Skeletal muscle tissue (tissue), 4 donors: ENCODE results near the gene SMAD3. TPM values are rescaled to one million over a fixed set of nuclear protein-coding genes. Genes with fewer than 3 reads are reported as not detected.

ENCODE experiments used
- H3K27ac ChIP-seq: one replicate; pipeline ENCODE4 v1.7.0; 2013; ENCODE audit warnings: mild to moderate bottlenecking, low read depth, low read length, inconsistent platforms
- H3K27me3 ChIP-seq, 3 donors: one replicate each; pipeline ENCODE4 v1.7.0; 2013; ENCODE audit warnings: low read length in 3 of 3; ENCODE audit not compliant: control insufficient read depth in 3 of 3, insufficient read depth in 3 of 3
- H3K36me3 ChIP-seq, 3 donors: one replicate each; pipeline ENCODE4 v1.7.0; 2013; ENCODE audit warnings: low read length in 3 of 3; ENCODE audit not compliant: control insufficient read depth in 3 of 3, insufficient read depth in 3 of 3
- H3K4me1 ChIP-seq, 3 donors: one replicate each; pipeline ENCODE4 v1.7.0; 2013; ENCODE audit warnings: low read length in 3 of 3, mild to moderate bottlenecking in 3 of 3; ENCODE audit not compliant: control insufficient read depth in 3 of 3, insufficient read depth in 3 of 3
- H3K4me3 ChIP-seq, 3 donors: one replicate each; pipeline ENCODE4 v1.7.0; 2013; ENCODE audit warnings: low read length in 3 of 3
- H3K9ac ChIP-seq, 3 donors: one replicate each; pipeline ENCODE4 v1.7.0; 2013; ENCODE audit warnings: low read length in 3 of 3, mild to moderate bottlenecking in 3 of 3, moderate library complexity in 2 of 3, low read depth in 1 of 3
- H3K9me3 ChIP-seq, 3 donors: one replicate each; pipeline ENCODE4 v1.7.0; 2013; ENCODE audit warnings: low read length in 3 of 3; ENCODE audit not compliant: control insufficient read depth in 3 of 3
- total RNA-seq: library from RNA; depleted of rRNA; stranded (reverse); fragments of >200 nt; gene quantifications from one replicate; pipeline ENCODE4 v1.2.3, GENCODE V29; 2014
- donor health status: Osteomylitis.

SMAD3 gene
- total RNA-seq, 1 donor from 2014 or later = 17.2 TPM

GRCh38 chr15:67101911-67102598 lies 36.7 kb downstream of the SMAD3 start:
- H3K9ac ChIP-seq = no peak overlapping the region
- H3K27me3 ChIP-seq = no peaks in the 10 kb centered on the region
- H3K36me3 ChIP-seq = no peaks in the 10 kb centered on the region
- H3K4me3 ChIP-seq = no peak overlapping the region
- H3K9me3 ChIP-seq = no peaks in the 10 kb centered on the region
- peaks cover 83 to 95% (median 92%) of the 10 kb centered on the region in 3 donors for H3K4me1 ChIP-seq
- no peak overlapping the region for H3K27ac ChIP-seq

DNA sequence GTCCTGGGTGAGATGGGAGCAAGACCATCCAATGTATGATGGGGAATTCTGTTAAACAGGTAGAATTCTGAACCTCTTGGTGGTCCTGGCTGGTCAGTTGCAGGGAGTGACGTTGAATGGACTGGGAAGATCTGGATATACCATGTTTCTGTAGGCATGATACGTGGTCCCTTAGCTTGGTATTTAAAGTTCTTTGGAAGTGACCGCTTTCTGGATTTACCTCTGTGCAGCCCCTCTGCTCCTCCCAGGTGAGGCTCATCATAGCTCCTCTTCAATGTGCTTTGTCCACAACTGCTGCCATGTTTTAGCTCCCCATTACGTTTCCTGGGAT lies 37.2 kb downstream of the SMAD3 start:
- H3K9ac ChIP-seq = no peak overlapping the region
- H3K36me3 ChIP-seq = no peaks in the 10 kb centered on the region
- no peaks in the 10 kb centered on the region for H3K27me3 ChIP-seq
- H3K9me3 ChIP-seq = no peaks in the 10 kb centered on the region
- peaks cover 86 to 95% (median 95%) of the 10 kb centered on the region in 3 donors for H3K4me1 ChIP-seq
- no peak overlapping the region for H3K27ac ChIP-seq
- no peak overlapping the region for H3K4me3 ChIP-seq

GRCh38 chr15:67103021-67103420 lies 37.6 kb downstream of the SMAD3 start:
- H3K36me3 ChIP-seq = no peaks in the 10 kb centered on the region
- no peaks in the 10 kb centered on the region for H3K9me3 ChIP-seq
- no peak overlapping the region for H3K4me3 ChIP-seq
- H3K4me1 ChIP-seq = peaks cover 84 to 95% (median 93%) of the 10 kb centered on the region in 3 donors
- H3K9ac ChIP-seq = peak overlapping the region in 1 of 3 donors; percentile 58
- H3K27me3 ChIP-seq = no peaks in the 10 kb centered on the region
- H3K27ac ChIP-seq = no peak overlapping the region

- Histone ChIP-seq H3K9ac (peak overlapping the region in 1 of 3 donors; percentile 58), H3K27ac (peak overlapping the region; percentile 70), H3K4me3 (peak overlapping the region in 1 of 3 donors; percentile 2), H3K27me3 (no peaks in the 10 kb centered on the region), H3K36me3 (no peaks in the 10 kb centered on the region), H3K4me1 (peaks cover 86 to 97% (median 94%) of the 10 kb centered on the region in 3 donors), H3K9me3 (no peaks in the 10 kb centered on the region)
These were observed 38.0 kb downstream of the SMAD3 start for GRCh38 chr15:67103432-67103831.

GRCh38 chr15:67103869-67104268 lies 38.5 kb downstream of the SMAD3 start:
- Histone ChIP-seq H3K27me3 (no peaks in the 10 kb centered on the region), H3K9me3 (no peaks in the 10 kb centered on the region), H3K4me1 (peaks cover 86 to 97% (median 92%) of the 10 kb centered on the region in 3 donors), H3K27ac (peak overlapping the region; percentile 70), H3K36me3 (no peaks in the 10 kb centered on the region), H3K9ac (peak overlapping the region in 2 of 3 donors; percentile 14 to 58), H3K4me3 (peak overlapping the region in 1 of 3 donors; percentile 2)

GRCh38 chr15:67104510-67104909 lies 39.1 kb downstream of the SMAD3 start:
- H3K9ac ChIP-seq = peak overlapping the region in 1 of 3 donors; percentile 14
- H3K27ac ChIP-seq = peak overlapping the region; percentile 70
- H3K4me1 ChIP-seq = peaks cover 88 to 97% (median 90%) of the 10 kb centered on the region in 3 donors
- H3K4me3 ChIP-seq = no peak overlapping the region
- no peaks in the 10 kb centered on the region for H3K9me3 ChIP-seq
- no peaks in the 10 kb centered on the region for H3K36me3 ChIP-seq
- H3K27me3 ChIP-seq = no peaks in the 10 kb centered on the region

DNA sequence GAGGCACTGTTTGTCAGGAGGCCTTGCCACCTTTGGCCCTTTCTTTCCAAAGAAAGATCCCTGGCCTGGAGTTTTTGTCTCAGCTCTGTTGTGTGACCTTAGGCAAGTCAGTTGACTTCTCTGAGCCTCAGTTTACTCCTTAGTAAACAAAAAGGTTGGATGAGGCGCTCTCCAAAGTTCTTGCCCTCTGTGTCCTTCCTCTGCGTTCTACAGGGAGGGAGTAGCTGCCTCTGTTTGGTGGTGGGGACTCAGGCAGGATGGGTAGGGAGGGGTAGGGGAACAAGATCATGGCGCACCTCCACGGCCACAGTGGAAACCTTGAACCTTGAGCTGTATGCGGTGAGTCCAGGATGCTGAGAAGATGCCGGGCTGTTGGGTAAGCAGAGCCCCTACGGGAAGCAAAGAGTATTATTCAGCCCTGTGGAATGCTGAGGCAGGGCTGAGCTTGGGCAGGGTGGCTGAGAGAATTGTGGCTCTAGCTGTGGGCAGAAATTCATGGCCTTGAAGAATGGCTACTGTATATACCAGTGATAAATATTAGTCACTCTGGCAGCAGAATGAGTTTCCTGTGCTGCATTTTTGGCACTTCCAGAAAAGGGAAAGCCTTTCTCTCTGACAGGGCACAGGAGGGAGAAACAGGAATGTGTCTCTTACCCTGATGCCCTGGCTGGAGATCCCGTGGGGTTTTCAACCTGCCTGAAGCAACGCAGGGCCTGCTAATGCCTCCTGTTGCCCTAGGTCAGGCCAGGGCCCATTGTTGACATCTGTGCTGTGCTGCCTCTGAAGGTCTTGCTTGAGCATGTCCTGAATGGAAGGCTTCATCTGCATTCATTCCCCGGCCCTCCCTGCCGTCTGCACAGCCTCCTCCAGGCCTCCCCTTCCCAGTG lies 39.9 kb downstream of the SMAD3 start:
- no peaks in the 10 kb centered on the region for H3K27me3 ChIP-seq
- peak overlapping the region in 1 of 3 donors; percentile 34 for H3K9ac ChIP-seq
- no peaks in the 10 kb centered on the region for H3K9me3 ChIP-seq
- H3K36me3 ChIP-seq = no peaks in the 10 kb centered on the region
- peak overlapping the region; percentile 70 for H3K27ac ChIP-seq
- peak overlapping the region in 2 of 3 donors; percentile 23 to 24 for H3K4me3 ChIP-seq
- H3K4me1 ChIP-seq = peaks cover 91 to 97% (median 93%) of the 10 kb centered on the region in 3 donors

GRCh38 chr15:67105991-67106763 lies 40.8 kb downstream of the SMAD3 start:
- Histone ChIP-seq H3K36me3 (no peaks in the 10 kb centered on the region), H3K9ac (peak overlapping the region in 1 of 3 donors; percentile 34), H3K27ac (peak overlapping the region; percentile 70), H3K9me3 (no peaks in the 10 kb centered on the region), H3K27me3 (no peaks in the 10 kb centered on the region), H3K4me1 (peaks cover 86 to 97% (median 89%) of the 10 kb centered on the region in 3 donors), H3K4me3 (peak overlapping the region in 1 of 3 donors; percentile 23)

GRCh38 chr15:67106764-67107013 lies 41.3 kb downstream of the SMAD3 start:
- H3K9me3 ChIP-seq = no peaks in the 10 kb centered on the region
- no peaks in the 10 kb centered on the region for H3K36me3 ChIP-seq
- no peak overlapping the region for H3K4me3 ChIP-seq
- H3K27me3 ChIP-seq = no peaks in the 10 kb centered on the region
- H3K4me1 ChIP-seq = peaks cover 83 to 92% (median 84%) of the 10 kb centered on the region in 3 donors
- H3K27ac ChIP-seq = peak overlapping the region; percentile 70
- H3K9ac ChIP-seq = peak overlapping the region in 1 of 3 donors; percentile 3
